ENCODE data around the gene DST. TPM values are rescaled to one million over a fixed set of nuclear protein-coding genes. Genes with fewer than 3 reads are reported as not detected.

The DST gene
- total RNA-seq, 1 experiment from 2014 or later: 91.9 TPM

GRCh38 chr6:56682635-56683034 lies 39.9 kb upstream of the DST start:
- no CpG with 5 or more reads among the region's 1 CpG for WGBS (ENCODE audit: extremely low coverage, insufficient read length, low lambda C conversion rate)
- H3K14ac ChIP-seq (ENCODE audit: insufficient read depth, low read length): no peak overlapping the region
- H3K79me2 ChIP-seq (ENCODE audit: insufficient read depth, low read length): peaks cover 2% of the 10 kb centered on the region; the same call in 1 of the 2 replicates
- H4K91ac ChIP-seq (ENCODE audit: insufficient read length, low read depth, low read length): no peak overlapping the region
- no peak overlapping the region for H3K23ac ChIP-seq (ENCODE audit: insufficient read length, low read depth, low read length)
- no peak overlapping the region for H3K27ac ChIP-seq (ENCODE audit: insufficient read length, low read depth, low read length)
- no peak overlapping the region for H4K8ac ChIP-seq (replicated peaks; ENCODE audit: insufficient read length, low read depth, low read length)
- H4K5ac ChIP-seq (ENCODE audit: insufficient read length, low read depth, low read length): no peak overlapping the region
- no peak overlapping the region for H2BK5ac ChIP-seq (ENCODE audit: insufficient read length, low read length)
- H2BK12ac ChIP-seq (ENCODE audit: insufficient read length, low read depth, low read length): no peak overlapping the region
- no peak for DNase-seq
- H3K36me3 Mint-ChIP-seq (ENCODE audit: insufficient read depth in 1 of 3, low read depth in 3 of 3): no peaks in the 10 kb centered on the region; a peak in 1 of 7 replicates
- no peak overlapping the region for H2BK15ac ChIP-seq (ENCODE audit: low read depth, low read length)
- no peaks in the 10 kb centered on the region for H3K23me2 ChIP-seq (ENCODE audit: insufficient read length, low read depth, low read length, poor library complexity, severe bottlenecking)
- TF ChIP-seq, protein P1, sequence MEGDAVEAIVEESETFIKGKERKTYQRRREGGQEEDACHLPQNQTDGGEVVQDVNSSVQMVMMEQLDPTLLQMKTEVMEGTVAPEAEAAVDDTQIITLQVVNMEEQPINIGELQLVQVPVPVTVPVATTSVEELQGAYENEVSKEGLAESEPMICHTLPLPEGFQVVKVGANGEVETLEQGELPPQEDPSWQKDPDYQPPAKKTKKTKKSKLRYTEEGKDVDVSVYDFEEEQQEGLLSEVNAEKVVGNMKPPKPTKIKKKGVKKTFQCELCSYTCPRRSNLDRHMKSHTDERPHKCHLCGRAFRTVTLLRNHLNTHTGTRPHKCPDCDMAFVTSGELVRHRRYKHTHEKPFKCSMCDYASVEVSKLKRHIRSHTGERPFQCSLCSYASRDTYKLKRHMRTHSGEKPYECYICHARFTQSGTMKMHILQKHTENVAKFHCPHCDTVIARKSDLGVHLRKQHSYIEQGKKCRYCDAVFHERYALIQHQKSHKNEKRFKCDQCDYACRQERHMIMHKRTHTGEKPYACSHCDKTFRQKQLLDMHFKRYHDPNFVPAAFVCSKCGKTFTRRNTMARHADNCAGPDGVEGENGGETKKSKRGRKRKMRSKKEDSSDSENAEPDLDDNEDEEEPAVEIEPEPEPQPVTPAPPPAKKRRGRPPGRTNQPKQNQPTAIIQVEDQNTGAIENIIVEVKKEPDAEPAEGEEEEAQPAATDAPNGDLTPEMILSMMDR (conservative IDR thresholded peaks at IDR 0.05): no peak
- no peak overlapping the region for H3K56ac ChIP-seq (ENCODE audit: insufficient read length, low read depth, low read length)
- peaks cover 5% of the 10 kb centered on the region for H3K79me1 ChIP-seq (ENCODE audit: insufficient read depth, low read depth, low read length, poor library complexity, severe bottlenecking)
- H2BK120ac ChIP-seq (ENCODE audit: low read depth, low read length, poor library complexity, severe bottlenecking): no peak overlapping the region
- no peak overlapping the region for H2AK5ac ChIP-seq (ENCODE audit: insufficient read length, low read length)
- no peaks in the 10 kb centered on the region for H3K9me3 Mint-ChIP-seq
- no peak overlapping the region for H3K18ac ChIP-seq (ENCODE audit: insufficient read length, low read depth, low read length)
- H3K27ac Mint-ChIP-seq: no peak overlapping the region
- H3K4me2 ChIP-seq (ENCODE audit: insufficient read depth, insufficient read length, low read length): no peak overlapping the region
- no peak overlapping the region for H3T11ph ChIP-seq (ENCODE audit: low read length)
- peaks cover 15 to 16% of the 10 kb centered on the region in 2 experiments for H3K4me1 Mint-ChIP-seq
- no peaks in the 10 kb centered on the region for H3K27me3 ChIP-seq (ENCODE audit: insufficient read depth, low read length)
- H3K4me3 Mint-ChIP-seq: no peak overlapping the region
- H2AFZ ChIP-seq (ENCODE audit: low read length): no peak overlapping the region
- no peak overlapping the region for H3K9ac ChIP-seq (ENCODE audit: extremely low read depth, insufficient read length, low read length)
- H2BK20ac ChIP-seq (ENCODE audit: low read depth, low read length, poor library complexity, severe bottlenecking): no peak overlapping the region
- H3K27me3 Mint-ChIP-seq (ENCODE audit: low read depth): no peaks in the 10 kb centered on the region
- H4K20me1 ChIP-seq (ENCODE audit: control insufficient read depth, insufficient read depth, insufficient read length): no peaks in the 10 kb centered on the region
- H3K9me3 ChIP-seq (ENCODE audit: control insufficient read depth, low read depth, low read length): no peaks in the 10 kb centered on the region
- H3K4me1 ChIP-seq (ENCODE audit: insufficient read depth, low read length): no peaks in the 10 kb centered on the region; the same call in 1 of the 2 replicates
- no peak overlapping the region for H3K4ac ChIP-seq (ENCODE audit: low read depth, low read length)
